G401 (cell line): Measurements from ENCODE around the gene SFXN2. TPM values are rescaled to one million over a fixed set of nuclear protein-coding genes. Genes with fewer than 3 reads are reported as not detected.
"Not testable (repeated sequence)": the region's sequence is repeated elsewhere in the genome, so short reads cannot be mapped to it uniquely, and the experiment has no call there.

Experiments used
- DNase-seq: peaks from one replicate; pipeline ENCODE4 v3.0.0-alpha.2; 2015; ENCODE audit warnings: low spot score
- in situ Hi-C: cut with HindIII; loops from 2 replicates; pipeline ENCODE4 v1.10.0; 2016; ENCODE audit warnings: low sequenced_read_pairs, mixed read lengths
- total RNA-seq: library from RNA; depleted of rRNA; stranded (reverse); fragments of >200 nt; shearing (Covaris generic); gene quantifications from 2 replicates; pipeline ENCODE4 v1.2.3, GENCODE V29; 2014

Gene SFXN2
- total RNA-seq, 1 experiment from 2014 or later, result 25.7 TPM

DNA sequence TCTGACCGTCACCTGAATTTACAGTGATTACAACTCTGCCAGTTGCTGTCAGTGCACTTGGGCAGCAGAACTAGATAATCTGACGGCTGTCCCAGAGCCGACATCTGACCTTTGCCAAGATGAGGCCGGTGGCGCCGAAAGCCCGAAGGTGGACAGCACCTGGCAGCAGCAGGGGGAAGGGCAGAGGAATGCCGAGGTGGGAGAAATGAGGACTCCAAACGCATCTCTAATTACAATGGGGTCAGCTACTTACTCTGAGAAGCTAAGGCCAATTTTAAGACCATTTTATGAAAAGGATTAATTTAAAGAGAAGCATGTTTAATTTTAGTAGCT, 36.4 kb upstream of the SFXN2 start:
- in situ Hi-C loops, result no loop called here
- no peak for DNase-seq

DNA sequence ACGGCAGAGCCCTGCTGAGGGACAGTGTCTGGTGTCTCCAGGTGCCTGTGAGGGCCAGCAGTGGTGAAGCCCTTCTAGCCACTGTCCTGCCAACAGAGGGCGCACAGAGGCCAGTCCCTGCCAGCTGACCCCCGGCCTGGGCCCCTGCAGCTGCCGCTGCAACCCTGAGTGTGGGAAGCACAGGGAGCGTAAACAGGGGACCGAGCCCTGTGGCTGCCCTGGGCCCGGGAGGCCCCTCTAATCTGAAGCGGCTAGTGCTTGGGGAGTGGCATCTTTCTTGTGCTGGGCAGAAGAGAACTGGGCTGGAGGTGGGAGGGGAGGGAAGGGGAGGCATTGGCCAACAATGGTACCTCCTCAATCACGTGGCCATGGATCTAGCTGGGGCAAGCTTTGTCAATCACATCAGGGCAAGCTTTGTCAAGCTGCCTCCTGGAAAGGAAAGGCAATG, 35.6 kb upstream of the SFXN2 start:
- peak; percentile 40 for DNase-seq
- in situ Hi-C loops, result no loop called here

DNA sequence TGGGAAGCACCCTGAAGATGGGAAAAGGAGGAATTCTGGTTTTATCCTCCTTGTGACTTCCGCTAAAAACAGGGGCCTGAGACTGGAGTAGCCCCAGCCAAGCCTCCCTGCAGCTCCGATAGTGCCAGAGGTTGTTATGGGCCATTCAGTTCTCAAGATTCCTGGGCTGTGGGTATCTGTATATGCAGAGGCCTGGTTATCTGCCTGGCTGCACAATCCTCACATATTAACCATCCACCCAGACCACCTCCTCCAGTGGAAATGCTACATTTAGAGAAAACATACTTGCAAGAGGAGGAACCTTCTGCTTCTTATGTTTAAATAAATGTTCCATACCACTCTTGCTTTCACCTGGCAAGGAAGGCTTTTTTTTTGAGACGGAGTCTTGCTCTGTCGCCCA, 34.8 kb upstream of the SFXN2 start:
- in situ Hi-C loops, result no loop called here
- no peak for DNase-seq

DNA sequence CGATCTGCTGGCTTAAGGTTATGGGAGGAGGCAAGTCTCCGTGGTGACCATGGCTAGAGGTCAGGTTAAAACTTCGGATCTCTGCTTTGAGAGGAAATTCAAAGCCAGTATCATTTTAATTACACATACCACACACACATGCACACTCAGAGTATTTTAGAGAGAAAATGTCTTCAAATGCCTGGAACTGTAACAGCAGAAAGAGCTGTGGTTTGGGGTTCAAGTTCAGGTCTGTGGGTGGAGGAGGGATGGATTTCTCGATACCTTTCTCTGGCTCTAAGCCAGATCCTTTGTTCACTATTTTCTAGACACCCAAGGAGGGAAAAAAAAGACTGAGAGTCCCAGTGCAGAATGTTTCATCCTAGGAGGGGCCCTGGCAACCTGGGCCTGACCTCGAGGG, 32.7 kb upstream of the SFXN2 start:
- DNase-seq, result no peak
- in situ Hi-C loops, result no loop called here

DNA sequence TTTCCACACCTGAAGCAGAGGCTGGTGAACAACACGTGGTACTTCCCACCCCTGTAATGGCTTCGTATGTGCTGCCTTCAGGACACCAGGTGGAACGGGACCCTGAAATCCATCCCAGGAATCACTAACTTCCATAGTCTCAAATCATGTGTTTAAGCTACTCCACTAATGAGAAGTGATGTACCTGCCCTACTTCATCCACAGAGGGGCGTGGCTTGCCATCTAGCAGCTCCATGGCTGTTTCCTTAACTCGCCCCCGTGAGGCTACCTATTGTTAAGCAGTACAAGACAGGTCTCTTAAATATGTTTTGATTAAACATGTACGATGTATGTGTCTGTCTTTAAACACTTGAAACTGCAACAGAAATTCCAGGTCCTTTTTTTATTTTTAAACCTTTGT, 32.0 kb upstream of the SFXN2 start:
- in situ Hi-C loops, result no loop called here

DNA sequence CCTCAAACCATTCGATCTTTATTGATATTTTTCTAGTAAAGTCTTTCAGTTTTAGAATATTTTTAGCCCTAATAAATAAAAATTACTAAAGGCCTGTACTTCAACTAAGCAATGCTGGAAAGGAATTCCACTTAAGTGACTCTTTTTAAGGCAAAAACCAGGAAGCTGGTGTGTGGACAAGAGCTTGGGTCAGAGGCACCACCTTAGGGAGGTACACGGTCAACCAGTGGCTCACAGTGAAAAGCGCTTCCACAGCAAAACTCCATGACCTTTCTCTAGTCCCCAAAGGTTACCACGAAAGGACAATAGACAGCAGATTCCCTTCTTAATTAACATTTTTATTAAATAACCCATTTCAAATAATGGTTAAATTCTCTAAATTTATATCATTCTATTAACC, 31.5 kb upstream of the SFXN2 start:
- in situ Hi-C loops, result no loop called here
- no peak for DNase-seq

More for the DNA sequence above, 32.0 kb upstream of the SFXN2 start:
- no peak for DNase-seq

DNA sequence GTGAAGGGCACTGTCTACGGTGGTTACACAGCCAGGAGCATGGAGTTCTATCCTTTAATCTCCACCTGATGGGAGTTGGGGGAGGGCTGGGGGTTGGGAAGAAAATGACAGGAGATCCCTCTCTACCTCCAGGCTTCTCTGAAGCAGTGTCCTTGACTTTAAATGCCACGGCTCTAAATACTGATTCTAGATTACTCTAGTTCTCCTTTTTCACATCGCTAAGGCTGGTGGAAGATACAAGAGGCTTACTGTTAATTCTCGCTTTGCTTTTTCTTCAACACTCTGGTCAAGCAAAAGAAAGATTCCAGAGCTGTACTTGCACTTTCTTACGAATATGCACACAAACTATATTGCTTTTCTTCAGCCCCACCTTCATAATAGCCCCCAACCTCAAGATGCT, 30.7 kb upstream of the SFXN2 start:
- no peak for DNase-seq
- in situ Hi-C loops, result no loop called here

DNA sequence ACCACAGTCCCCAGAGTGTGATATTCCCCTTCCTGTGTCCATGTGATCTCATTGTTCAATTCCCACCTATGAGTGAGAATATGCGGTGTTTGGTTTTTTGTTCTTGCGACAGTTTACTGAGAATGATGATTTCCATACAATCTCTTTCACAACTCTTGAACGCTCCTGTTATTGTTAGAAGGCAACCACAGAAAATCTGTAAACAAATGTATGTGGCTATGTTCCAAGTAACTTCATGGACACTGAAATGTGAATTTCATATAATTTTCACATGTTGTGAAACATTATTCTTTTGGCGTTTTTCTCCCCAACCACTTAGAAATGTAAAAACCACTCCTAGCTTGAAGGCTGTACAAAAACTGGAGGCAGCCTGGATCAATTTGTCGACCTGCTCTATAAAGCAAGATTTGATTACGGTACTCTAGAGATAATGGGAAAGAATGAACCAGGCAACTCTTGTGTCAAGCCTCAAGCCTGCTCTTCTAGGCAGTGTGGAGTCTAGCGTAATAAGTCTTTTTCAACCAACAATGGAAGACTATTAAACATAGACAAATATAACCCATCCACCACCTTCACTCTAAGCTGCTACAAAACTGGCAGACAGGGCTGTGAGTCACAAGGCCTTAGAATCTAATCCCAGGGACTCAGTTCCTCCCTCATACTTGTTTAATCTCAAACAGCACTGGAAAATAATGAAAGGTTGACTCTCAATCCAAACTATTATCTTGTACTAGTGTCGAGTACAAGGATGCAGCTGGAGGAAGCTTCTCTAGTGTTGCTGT, 23.0 kb upstream of the SFXN2 start:
- in situ Hi-C loops, result no loop called here
- no peak for DNase-seq

DNA sequence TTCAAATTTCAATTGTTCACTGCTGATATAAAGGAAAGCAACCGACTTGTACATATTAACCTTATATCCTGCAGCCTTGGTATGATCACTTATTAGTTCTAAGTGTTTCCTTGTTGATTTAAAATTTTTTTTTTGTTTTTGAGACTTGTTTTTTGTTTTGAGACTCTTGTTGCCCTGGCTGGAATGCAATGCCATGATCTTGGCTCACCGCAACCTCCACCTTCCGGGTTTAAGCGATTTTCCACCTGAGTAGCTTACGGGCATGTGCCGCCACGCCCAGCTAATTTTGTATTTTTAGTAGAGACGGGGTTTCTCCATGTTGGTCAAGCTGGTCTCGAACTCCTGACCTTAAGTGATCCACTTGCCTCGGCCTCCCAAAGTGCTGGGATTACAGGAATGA, 19.0 kb upstream of the SFXN2 start:
- in situ Hi-C loops, DNase-seq: not testable (repeated sequence)

DNA sequence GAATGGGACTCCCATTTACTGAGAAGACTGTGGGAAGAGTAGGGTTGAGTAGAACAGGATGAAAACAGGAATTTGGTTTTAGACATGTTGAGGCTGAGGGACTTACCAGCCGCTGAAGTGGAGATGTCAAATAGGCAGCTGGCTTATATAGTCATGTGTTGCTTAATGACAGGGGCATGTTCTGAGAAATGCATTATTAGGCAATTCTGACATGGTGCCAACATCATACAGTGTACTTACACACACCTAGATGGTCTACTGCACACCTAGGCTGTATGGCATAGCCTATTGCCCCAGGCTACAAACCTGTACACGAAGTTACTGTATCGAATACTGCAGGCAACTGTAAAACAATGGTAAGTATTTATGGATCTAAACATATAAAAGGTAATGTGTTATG, 17.7 kb upstream of the SFXN2 start:
- no peak for DNase-seq
- in situ Hi-C loops, result no loop called here

DNA sequence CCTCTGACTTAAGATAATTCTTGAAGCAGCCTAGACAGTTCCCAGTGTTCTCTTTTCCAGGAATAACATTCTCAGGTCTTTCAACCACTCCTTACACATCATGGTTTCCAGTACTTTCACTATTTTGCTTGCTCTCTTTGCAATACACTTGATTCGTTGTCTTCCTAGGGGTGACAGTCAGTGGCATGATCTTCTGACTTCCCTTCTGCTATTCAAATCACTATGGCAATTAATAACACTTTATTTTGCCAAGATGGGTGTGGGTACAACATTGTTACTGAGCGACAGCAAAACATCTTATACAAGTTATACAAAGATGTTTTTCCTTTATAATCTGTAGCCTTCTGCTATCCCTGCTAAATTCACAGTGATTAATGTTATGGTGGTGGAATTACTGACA, 15.5 kb upstream of the SFXN2 start:
- DNase-seq, result no peak
- in situ Hi-C loops, result no loop called here

DNA sequence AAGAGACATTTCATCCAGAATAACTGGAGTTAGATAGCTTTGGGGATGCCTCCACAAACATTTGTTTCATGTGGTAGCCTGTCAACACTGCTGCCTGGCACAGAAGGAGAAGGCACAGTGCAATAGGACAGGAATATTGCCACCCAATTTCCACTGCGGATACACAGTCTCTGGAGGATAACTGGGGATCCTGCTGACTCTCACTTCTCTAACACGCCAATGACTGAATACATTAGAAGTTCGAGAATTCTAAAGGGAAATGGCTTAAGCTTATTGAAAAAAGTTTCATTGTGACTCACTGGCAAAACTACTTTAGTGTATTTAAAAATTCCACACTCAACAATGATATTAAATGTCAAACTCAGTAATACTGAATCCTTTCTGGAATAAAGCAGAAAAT, 13.2 kb upstream of the SFXN2 start:
- in situ Hi-C loops, result no loop called here
- no peak for DNase-seq

DNA sequence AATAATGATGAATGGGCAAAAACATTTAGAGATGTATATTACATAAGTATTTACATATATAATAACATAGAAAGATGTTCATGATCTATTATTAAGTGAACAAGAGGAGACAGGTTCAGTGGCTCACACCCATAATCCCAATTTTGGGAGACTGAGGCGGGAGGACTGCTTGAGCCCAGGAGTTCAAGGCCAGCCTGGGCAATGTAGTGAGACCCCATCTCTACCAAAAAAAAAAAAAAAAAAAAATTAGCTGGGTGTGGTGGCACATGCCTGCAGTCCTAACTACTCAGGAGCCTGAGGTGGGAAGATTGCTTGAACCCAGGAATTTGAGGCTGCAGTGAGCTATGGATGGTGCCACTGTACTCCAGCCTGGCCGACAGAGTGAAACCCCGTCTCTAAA, 12.6 kb upstream of the SFXN2 start:
- in situ Hi-C loops, result no loop called here
- no peak for DNase-seq

DNA sequence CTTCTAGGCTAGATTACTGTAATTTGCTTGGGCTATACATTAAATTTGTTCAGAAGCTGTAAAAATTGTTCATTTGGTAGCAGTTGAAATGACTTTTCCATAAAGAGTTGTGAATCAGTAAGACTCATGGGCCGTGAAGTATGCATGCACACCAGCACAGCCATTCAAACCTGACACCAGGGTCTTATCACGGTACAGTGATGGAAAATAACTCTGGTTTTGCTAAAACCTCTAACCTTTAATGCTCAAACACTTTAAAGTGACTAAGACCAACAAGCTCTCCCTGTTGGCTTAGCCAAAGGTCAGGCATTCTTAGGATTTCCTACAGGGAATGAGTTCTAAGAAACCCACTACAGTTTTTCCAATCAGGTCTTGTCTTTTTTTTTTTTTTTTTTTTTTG, 11.7 kb upstream of the SFXN2 start:
- in situ Hi-C loops, result no loop called here

DNA sequence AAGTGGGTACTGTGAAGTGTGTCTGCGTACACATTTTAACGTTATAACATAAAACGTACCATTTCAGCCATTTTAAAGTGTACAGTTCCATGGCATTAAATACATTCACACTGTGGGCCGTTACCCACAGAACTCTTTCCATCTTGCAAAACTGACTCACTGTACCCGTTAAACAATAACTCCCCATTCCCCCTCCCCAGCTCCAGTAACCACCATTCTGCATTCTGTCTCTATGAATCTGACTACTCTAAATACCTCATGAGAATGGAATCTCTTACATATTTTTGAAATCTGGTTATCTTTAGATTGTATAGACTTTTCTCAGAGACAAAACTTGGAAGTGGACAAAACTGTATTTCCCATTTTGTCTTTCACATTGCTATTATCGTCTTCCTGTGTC, 9.5 kb upstream of the SFXN2 start:
- DNase-seq, result no peak
- in situ Hi-C loops, result no loop called here

More for the DNA sequence above, 11.7 kb upstream of the SFXN2 start:
- no peak for DNase-seq

DNA sequence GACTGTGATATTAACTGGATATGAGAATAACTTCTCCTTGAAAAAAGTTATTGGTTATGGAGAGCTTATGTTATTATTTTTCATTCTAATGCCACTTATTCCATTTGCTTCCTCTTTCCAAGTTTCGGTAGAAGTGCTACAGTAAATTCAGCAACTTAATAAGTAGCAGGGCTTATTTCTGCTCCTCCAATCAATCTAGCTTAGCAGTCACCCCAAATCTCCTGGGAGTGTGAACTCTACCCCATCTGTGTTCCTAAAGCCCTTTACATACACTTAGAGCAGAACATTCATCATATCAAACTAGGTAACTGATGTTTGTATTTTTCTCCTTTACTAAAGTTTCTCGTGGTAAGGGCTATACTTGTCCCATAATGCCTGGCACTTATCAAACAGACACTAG, 8.9 kb upstream of the SFXN2 start:
- DNase-seq, result no peak
- in situ Hi-C loops, result no loop called here

DNA sequence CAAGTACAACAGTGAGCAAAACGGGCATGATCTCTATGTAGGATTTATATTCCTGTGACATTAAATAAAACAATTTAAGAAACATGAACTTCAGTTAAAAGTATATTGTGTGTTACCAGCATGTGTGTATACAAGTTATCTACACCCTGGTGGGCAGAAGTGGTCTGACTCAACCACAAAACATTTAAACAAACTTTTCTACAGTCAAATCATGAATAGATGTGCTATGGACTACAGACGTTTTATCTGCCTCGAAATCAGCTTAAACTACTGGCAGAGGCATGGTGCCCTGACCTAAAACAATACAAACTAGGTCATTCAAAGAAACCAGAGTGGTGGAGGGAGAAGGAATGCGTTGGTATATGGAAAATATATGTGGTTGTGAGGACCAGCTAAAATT, 3.8 kb upstream of the SFXN2 start:
- in situ Hi-C loops, result no loop called here

DNA sequence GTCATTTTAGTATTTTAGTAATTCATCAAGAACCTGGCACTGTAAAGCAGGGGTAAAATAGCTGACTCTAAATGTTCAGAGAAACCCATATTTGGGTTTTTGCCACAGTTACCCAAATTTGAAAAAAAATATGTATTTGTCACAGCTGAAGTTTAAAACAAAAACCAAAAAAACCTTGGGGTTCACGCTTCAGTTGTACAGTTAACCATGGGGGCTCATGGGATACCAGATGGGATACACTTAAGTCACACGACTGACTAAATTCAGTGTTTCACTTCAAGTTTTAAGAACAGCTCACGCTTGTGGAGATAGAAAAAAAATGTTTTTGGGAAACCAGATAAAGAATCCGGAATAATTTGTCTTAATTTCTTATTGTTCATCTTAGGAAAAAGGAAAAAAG, 2.3 kb upstream of the SFXN2 start:
- no peak for DNase-seq
- in situ Hi-C loops, result no loop called here

More for the DNA sequence above, 3.8 kb upstream of the SFXN2 start:
- no peak for DNase-seq

DNA sequence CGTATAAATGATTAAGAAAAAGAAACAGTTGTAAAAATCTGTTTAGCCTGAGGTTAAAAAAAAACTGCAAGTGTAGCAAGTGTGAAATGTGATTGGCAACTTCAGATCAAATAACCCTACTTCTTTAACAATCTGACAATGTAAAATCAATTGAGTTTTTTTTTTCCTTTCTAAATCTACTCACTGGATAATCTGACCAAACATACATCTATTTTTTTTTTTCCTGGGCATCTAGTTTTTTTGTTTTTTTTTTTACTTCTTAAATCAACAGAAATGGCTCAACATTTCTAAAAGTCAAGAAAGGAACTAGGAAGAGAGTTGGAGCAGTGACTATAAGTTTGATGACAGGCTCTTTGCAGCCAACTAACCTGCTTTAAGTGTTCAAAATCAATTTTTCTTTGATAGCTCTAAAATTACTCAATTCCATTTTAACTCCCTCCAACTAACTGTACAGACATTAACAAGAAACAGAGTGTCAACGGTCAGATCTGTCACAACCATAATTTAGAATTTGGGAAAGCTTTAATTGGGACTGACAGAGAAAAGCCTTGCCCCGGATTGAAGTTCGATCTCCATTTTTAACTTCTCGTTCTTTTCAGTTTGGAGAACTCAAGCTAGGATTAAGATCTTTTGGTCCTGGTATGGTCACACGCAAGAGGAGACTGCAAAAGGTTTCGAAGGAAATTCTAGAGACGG, 1.4 kb upstream of the SFXN2 start:
- no peak for DNase-seq
- in situ Hi-C loops, result no loop called here

DNA sequence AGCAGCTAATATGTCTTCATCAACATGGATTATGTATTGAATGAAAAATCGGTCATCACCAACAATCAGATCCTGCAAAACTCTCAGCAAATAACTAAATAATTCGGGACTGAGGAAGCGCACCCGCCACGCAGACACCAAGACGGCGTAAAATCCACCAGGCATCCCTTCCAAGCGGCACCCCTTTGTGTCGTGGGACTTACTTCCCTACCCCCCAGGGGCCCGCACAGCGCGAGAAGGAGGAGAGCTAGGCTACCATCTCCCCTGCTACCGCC, 960 bp upstream of the SFXN2 start:
- DNase-seq, result no peak
- in situ Hi-C loops, result no loop called here
